PC-9 (cell line): ENCODE results near the gene ATP5MK.

Experiments
- CTCF ChIP-seq: fragments of 200-600 bp; sonication (generic); conservative IDR thresholded peaks from 2 replicates; pipeline ENCODE4 v1.6.1; 2017; ENCODE audit warnings: mixed run types, antibody characterized with exemption, mild to moderate bottlenecking, moderate library complexity
- EZH2 ChIP-seq: fragments of 200-600 bp; sonication (generic); IDR thresholded peaks from 2 replicates; pipeline ENCODE4 v1.8.0; 2017; ENCODE audit warnings: antibody characterized with exemption, low read depth

- TF ChIP-seq EZH2 (no peak), CTCF (no peak)
These were observed 49.1 kb upstream of the ATP5MK start for GRCh38 chr10:103445366-103445765.
